Ovary (tissue), 3 donors: ENCODE results near the gene RILP.

Experiments used
- CTCF ChIP-seq, 3 donors: fragments of 450-650 bp in 2 of 3; fragments of 200-600 bp in 1 of 3; IDR thresholded peaks; one replicate each; pipeline versions ENCODE4 v1.5.1 to v1.8.0; 2016 to 2022; ENCODE audit warnings: antibody characterized with exemption in 3 of 3, mild to moderate bottlenecking in 1 of 3
- EP300 ChIP-seq: sonication (generic); formaldehyde crosslinking; IDR thresholded peaks from one replicate; pipeline ENCODE4 v1.6.1; 2017; ENCODE audit warnings: antibody characterized with exemption
- POLR2A ChIP-seq: fragments of 450-650 bp; IDR thresholded peaks from one replicate; pipeline ENCODE4 v1.6.1; 2017; ENCODE audit warnings: antibody characterized with exemption, mild to moderate bottlenecking, moderate library complexity
- donor health status: DM: no; HTN: no; CAD: no.

GRCh38 chr17:1611715-1612114 is 38.0 kb downstream of the RILP start:
- TF ChIP-seq CTCF (IDR thresholded peaks at IDR 0.05): no peak
- TF ChIP-seq EP300: no peak
- TF ChIP-seq POLR2A: no peak
